CD8-positive, alpha-beta memory T cell (primary cell): ENCODE data around the gene UBE2QL1. TPM values are rescaled to one million over a fixed set of nuclear protein-coding genes. Genes with fewer than 3 reads are reported as not detected.

Source experiments
- CTCF ChIA-PET: fragments of 350-600 bp; sonication (Branson Sonifier 250); formaldehyde crosslinking; loops from one replicate; lab custom pipeline; 2021; ENCODE audit warnings: antibody characterized with exemption; lab: Charles Lee
- POLR2A ChIA-PET: fragments of 350-600 bp; sonication (Branson Sonifier 250); formaldehyde crosslinking; loops from one replicate; lab custom pipeline; 2021; ENCODE audit warnings: antibody characterized with exemption; lab: Charles Lee
- DNase-seq, 5 donors: peaks; one replicate each; pipeline versions ENCODE4 v3.0.0 to v3.0.0-alpha.2; 2020 to 2022; ENCODE audit warnings: mixed read lengths in 1 of 5
- H3K27ac ChIP-seq: one replicate; pipeline ENCODE4 v1.7.0; 2013; ENCODE audit warnings: low read depth, mild to moderate bottlenecking, low read length, moderate library complexity
- H3K27me3 ChIP-seq: 2 replicates; pipeline ENCODE4 v1.7.0; 2013; ENCODE audit warnings: low read length, mild to moderate bottlenecking; ENCODE audit not compliant: insufficient read depth, poor library complexity, severe bottlenecking
- H3K36me3 ChIP-seq: 2 replicates; pipeline ENCODE4 v1.7.0; 2013; ENCODE audit warnings: mild to moderate bottlenecking, low read length, moderate library complexity; ENCODE audit not compliant: insufficient read depth
- H3K4me1 ChIP-seq: 2 replicates; pipeline ENCODE4 v1.7.0; 2013; ENCODE audit warnings: mild to moderate bottlenecking, low read length, moderate library complexity; ENCODE audit not compliant: insufficient read depth
- H3K4me3 ChIP-seq: 2 replicates; pipeline ENCODE4 v1.7.0; 2013; ENCODE audit warnings: mild to moderate bottlenecking, low read length
- H3K9me3 ChIP-seq: 2 replicates; pipeline ENCODE4 v1.7.0; 2013; ENCODE audit warnings: mild to moderate bottlenecking, low read length
- H3K27ac Mint-ChIP-seq, 8 donors: one replicate each; pipeline ENCODE4 v1.8.0; 2020 to 2021; ENCODE audit warnings: mixed read lengths in 8 of 8, mild to moderate bottlenecking in 6 of 8, inconsistent platforms in 3 of 8, moderate library complexity in 3 of 8
- H3K27me3 Mint-ChIP-seq, 2 donors: one replicate each; pipeline ENCODE4 v1.8.0; 2020 to 2021; ENCODE audit warnings: mixed read lengths in 2 of 2, mild to moderate bottlenecking in 1 of 2, moderate library complexity in 1 of 2
- H3K36me3 Mint-ChIP-seq, 3 donors: one replicate each; pipeline ENCODE4 v1.8.0; 2020 to 2021; ENCODE audit warnings: mixed read lengths in 3 of 3, inconsistent platforms in 1 of 3, mild to moderate bottlenecking in 1 of 3
- H3K4me1 Mint-ChIP-seq, 3 donors: one replicate each; pipeline ENCODE4 v1.8.0; 2020 to 2021; ENCODE audit warnings: mixed read lengths in 3 of 3, inconsistent platforms in 1 of 3, mild to moderate bottlenecking in 1 of 3
- H3K4me3 Mint-ChIP-seq, 7 donors: one replicate each; pipeline ENCODE4 v1.8.0; 2020 to 2021; ENCODE audit warnings: mixed read lengths in 7 of 7, mild to moderate bottlenecking in 6 of 7, moderate library complexity in 4 of 7, inconsistent platforms in 2 of 7
- H3K9me3 Mint-ChIP-seq, 5 donors: one replicate each; pipeline ENCODE4 v1.8.0; 2020 to 2022; ENCODE audit warnings: mixed read lengths in 5 of 5, mild to moderate bottlenecking in 3 of 5, moderate library complexity in 2 of 5, inconsistent platforms in 1 of 5
- polyA plus RNA-seq: library from polyadenylated mRNA; unstranded; fragments of 300-500 nt; fragmentation: Illumina TruSeq; gene quantifications from one replicate; pipeline ENCODE4 v1.2.3, GENCODE V29; 2021
- total RNA-seq, 2 experiments: library from RNA; stranded (reverse); gene quantifications; one replicate each; pipeline ENCODE4 v1.2.3, GENCODE V29; 2021

UBE2QL1 gene, protein sequence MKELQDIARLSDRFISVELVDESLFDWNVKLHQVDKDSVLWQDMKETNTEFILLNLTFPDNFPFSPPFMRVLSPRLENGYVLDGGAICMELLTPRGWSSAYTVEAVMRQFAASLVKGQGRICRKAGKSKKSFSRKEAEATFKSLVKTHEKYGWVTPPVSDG
- total RNA-seq (not detected), polyA plus RNA-seq (not detected)

DNA sequence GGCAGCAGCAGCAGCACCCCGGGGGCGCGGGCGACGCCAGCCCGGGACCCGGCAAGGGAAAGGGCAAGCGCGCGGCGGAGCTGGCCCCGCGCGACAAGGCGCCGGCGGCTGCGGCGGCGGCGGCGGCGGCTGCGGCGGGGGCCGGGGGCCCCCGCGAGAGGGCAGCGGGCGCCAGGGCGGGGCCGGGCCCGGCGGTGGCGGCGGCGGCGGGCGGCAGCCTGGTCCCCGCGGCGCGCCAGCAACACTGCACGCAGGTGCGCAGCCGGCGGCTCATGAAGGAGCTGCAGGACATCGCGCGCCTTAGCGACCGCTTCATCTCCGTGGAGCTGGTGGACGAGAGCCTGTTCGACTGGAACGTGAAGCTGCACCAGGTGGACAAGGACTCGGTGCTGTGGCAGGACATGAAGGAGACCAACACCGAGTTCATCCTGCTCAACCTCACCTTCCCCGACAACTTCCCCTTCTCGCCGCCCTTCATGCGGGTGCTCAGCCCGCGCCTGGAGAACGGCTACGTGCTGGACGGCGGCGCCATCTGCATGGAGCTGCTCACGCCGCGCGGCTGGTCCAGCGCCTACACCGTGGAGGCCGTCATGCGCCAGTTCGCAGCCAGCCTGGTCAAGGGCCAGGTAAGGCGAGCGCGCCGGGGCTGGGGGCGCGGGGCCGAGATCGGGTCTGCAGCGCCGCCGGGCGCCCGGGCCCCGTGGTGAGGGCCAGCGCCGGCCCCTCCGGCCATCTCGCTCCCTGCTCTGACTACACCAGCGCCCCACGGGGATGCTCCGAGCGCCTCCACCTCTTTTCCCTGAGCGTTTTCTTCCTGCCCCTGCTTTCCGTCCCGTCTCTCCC is at the start of gene UBE2QL1:
Gene UBE2QL1, plus strand, starts transcription at position 238 of the 843 bp plus-strand sequence. Its CDS starts 35 bp downstream, at position 273.
- H3K27ac Mint-ChIP-seq = no peak within 1 kb of the TSS
- no peaks in the 10 kb centered on the region for H3K9me3 ChIP-seq
- H3K27ac ChIP-seq = no peak within 1 kb of the TSS
- no peaks in the 10 kb centered on the region for H3K36me3 Mint-ChIP-seq
- CTCF ChIA-PET = no interaction called here
- H3K4me1 ChIP-seq = peaks cover 6% of the 10 kb centered on the region
- peaks cover 6 to 19% (median 18%) of the 10 kb centered on the region in 3 donors for H3K4me1 Mint-ChIP-seq
- H3K27me3 ChIP-seq = peaks cover 18% of the 10 kb centered on the region
- H3K4me3 Mint-ChIP-seq = peak within 1 kb of the TSS; percentile 51 to 84 (median 61)
- DNase-seq = peak in 1 of 5 donors; percentile 14
- peaks cover 0 to 5% (median 0%) of the 10 kb centered on the region in 5 donors for H3K9me3 Mint-ChIP-seq
- no peak within 1 kb of the TSS for H3K4me3 ChIP-seq
- H3K36me3 ChIP-seq = no peaks in the 10 kb centered on the region
- peaks cover 26 to 62% of the 10 kb centered on the region in 2 donors for H3K27me3 Mint-ChIP-seq
- POLR2A ChIA-PET = no interaction called here

DNA sequence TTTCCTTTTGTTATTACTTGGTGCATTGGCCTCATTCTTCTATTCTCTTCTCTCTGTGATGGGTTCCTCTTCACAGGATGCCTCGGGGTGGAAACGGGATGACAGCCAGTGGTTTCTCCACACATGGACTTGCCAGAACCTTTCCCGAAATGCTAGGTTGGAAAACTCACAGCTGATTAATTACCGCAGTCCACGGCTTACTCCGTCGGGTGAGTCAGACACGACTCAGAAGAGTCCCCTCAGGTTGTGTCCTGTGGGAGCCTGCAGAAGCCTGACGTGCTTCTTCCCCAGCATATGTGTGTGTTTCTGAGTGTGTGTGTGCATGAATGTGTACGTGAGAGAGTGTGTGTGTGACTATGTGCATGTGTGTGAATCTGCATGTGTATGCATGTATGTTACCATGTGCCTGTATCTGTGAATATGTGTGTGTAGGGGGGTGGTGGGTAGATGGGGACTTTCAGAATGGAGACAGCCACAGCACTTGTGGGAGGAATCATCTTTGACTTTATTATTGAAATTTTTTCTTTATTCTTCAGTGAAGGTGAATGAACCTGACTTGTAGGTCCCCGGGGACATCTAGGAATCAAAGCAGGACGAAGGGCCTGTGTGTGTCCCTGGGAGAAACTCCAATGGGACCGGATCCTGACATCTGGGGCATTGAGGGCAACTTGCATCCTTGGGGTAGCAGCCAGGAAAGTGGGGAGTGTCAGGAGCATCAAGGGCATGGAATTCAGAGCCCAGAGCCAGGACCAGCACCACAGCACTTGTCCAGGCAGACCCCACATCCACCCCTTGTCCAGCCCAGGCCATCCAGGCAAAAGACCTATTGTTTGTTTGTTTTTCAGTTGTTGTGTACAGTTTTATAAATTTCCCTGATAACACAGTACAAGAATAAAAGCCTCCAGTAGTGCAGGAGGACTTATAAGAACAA is 48.4 kb upstream of the UBE2QL1 start:
- ChIA-PET POLR2A (no interaction called here), CTCF (no interaction called here)
- Mint-ChIP-seq H3K36me3 (no peaks in the 10 kb centered on the region), H3K4me3 (no peak overlapping the region), H3K9me3 (no peaks in the 10 kb centered on the region), H3K4me1 (no peaks in the 10 kb centered on the region), H3K27me3 (peaks cover 22 to 48% of the 10 kb centered on the region in 2 donors), H3K27ac (peak overlapping the region in 1 of 8 donors; percentile 8)
- no peaks in the 10 kb centered on the region for H3K36me3 ChIP-seq
- H3K4me3 ChIP-seq = no peak overlapping the region
- no peaks in the 10 kb centered on the region for H3K9me3 ChIP-seq
- DNase-seq = no peak
- no peaks in the 10 kb centered on the region for H3K4me1 ChIP-seq
- no peak overlapping the region for H3K27ac ChIP-seq
- no peaks in the 10 kb centered on the region for H3K27me3 ChIP-seq

DNA sequence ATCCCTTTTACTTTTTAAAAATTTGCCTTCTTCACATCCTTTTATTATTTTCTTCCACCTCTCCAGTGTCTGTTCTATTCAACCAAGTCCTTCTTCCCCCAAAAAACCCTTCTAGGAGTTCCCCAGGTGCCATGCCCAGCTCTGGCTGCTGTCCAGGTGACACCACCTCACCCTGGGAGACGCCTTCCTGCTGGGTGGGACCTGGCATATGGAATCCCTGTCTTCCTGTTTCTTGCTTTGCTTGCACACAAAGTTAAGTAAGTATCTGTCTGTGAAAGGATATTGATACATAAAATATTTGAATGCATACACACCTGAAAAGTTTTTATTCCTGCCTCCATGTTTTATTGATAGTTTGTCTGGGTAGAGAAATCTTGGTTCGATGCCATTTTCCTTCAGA is 47.2 kb upstream of the UBE2QL1 start:
- Histone ChIP-seq H3K27me3 (no peaks in the 10 kb centered on the region), H3K9me3 (no peaks in the 10 kb centered on the region), H3K36me3 (no peaks in the 10 kb centered on the region), H3K4me3 (no peak overlapping the region), H3K27ac (no peak overlapping the region), H3K4me1 (no peaks in the 10 kb centered on the region)
- CTCF ChIA-PET = no interaction called here
- H3K4me3 Mint-ChIP-seq = no peak overlapping the region
- no peak overlapping the region for H3K27ac Mint-ChIP-seq
- no peaks in the 10 kb centered on the region for H3K9me3 Mint-ChIP-seq
- peaks cover 19 to 44% of the 10 kb centered on the region in 2 donors for H3K27me3 Mint-ChIP-seq
- POLR2A ChIA-PET = no interaction called here
- no peak for DNase-seq
- no peaks in the 10 kb centered on the region for H3K4me1 Mint-ChIP-seq
- no peaks in the 10 kb centered on the region for H3K36me3 Mint-ChIP-seq

DNA sequence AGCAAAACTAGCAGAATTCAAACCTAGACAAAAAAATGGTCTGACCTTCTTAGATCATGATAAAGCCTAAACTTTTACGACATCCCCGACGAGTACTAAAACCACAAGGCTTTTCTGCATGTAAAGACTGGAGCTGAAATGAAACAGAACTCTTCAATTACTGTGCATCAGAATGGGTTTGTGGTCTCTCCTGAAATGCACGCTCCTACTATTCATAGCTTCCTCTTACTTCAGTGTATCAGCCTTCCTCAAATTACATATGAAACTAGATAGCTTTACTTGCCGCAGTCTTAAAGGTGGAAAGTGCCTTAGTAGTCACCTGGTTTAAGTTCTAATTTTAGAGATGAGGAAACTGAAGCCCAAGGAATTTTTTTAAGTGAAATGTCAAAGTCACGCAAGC is 45.7 kb upstream of the UBE2QL1 start:
- Histone ChIP-seq H3K4me3 (no peak overlapping the region), H3K27ac (no peak overlapping the region), H3K36me3 (no peaks in the 10 kb centered on the region), H3K4me1 (no peaks in the 10 kb centered on the region), H3K9me3 (no peaks in the 10 kb centered on the region), H3K27me3 (no peaks in the 10 kb centered on the region)
- ChIA-PET CTCF (no interaction called here), POLR2A (interaction anchor here (0.6 kb wide), 1 partner anchor 426 kb away, joined by 3 read pairs; no protein-coding TSS in a partner anchor)
- Mint-ChIP-seq H3K27ac (no peak overlapping the region), H3K36me3 (no peaks in the 10 kb centered on the region), H3K27me3 (peaks cover 22 to 55% of the 10 kb centered on the region in 2 donors), H3K4me1 (no peaks in the 10 kb centered on the region), H3K9me3 (no peaks in the 10 kb centered on the region), H3K4me3 (no peak overlapping the region)
- no peak for DNase-seq

DNA sequence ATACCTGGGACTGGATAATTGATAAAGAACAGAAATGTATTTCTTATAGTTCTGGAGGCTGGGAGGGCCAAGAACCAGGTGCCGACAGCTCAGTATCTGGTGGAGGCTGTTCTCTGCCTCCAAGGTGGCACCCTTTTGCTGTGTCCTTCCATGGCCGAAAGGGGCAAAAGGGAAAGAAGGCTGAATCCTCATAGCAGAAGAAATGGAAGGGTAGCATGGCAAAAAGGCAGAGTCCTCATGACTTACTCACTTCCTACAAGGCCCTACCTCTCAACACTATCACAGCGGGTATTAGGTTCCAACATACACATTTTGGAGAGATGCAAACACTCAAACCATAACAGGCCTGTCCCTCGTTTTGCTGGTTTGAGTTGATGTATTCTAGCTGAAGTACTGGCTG is 45.2 kb upstream of the UBE2QL1 start:
- no peaks in the 10 kb centered on the region for H3K36me3 ChIP-seq
- H3K27ac ChIP-seq = no peak overlapping the region
- no peaks in the 10 kb centered on the region for H3K4me1 Mint-ChIP-seq
- ChIA-PET CTCF (no interaction called here), POLR2A (interaction anchor here (0.6 kb wide), 1 partner anchor 425 kb away, joined by 3 read pairs; no protein-coding TSS in a partner anchor)
- H3K9me3 Mint-ChIP-seq = no peaks in the 10 kb centered on the region
- no peaks in the 10 kb centered on the region for H3K9me3 ChIP-seq
- no peaks in the 10 kb centered on the region for H3K36me3 Mint-ChIP-seq
- peaks cover 26 to 56% of the 10 kb centered on the region in 2 donors for H3K27me3 Mint-ChIP-seq
- DNase-seq = no peak
- no peaks in the 10 kb centered on the region for H3K27me3 ChIP-seq
- H3K4me1 ChIP-seq = no peaks in the 10 kb centered on the region
- no peak overlapping the region for H3K4me3 Mint-ChIP-seq
- H3K27ac Mint-ChIP-seq = no peak overlapping the region
- H3K4me3 ChIP-seq = no peak overlapping the region

DNA sequence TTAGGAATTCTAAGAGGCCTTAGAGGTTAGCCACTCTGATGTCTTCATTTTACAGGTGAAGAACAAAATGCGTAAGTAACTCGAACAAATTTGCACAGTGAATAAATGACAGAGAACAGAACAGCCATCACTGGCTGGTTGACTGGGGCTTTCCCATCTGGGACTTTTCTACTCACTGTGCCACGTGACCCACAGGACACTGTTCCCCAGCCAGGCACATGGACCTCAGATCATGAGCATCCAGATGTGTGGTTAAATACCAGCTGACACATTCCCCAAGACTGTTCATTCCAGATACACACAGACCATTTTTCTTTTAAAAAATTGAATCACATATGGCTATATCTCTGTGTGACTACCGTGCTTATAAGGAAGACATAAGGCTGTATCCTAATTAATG is 44.5 kb upstream of the UBE2QL1 start:
- ChIA-PET CTCF (no interaction called here), POLR2A (no interaction called here)
- peaks cover 0 to 2% (median 0%) of the 10 kb centered on the region in 5 donors for H3K9me3 Mint-ChIP-seq
- no peaks in the 10 kb centered on the region for H3K4me1 ChIP-seq
- H3K27me3 Mint-ChIP-seq = peaks cover 27 to 60% of the 10 kb centered on the region in 2 donors
- no peak for DNase-seq
- no peak overlapping the region for H3K4me3 ChIP-seq
- H3K4me3 Mint-ChIP-seq = no peak overlapping the region
- no peaks in the 10 kb centered on the region for H3K9me3 ChIP-seq
- H3K36me3 ChIP-seq = no peaks in the 10 kb centered on the region
- H3K27ac Mint-ChIP-seq = no peak overlapping the region
- peaks cover 0 to 3% (median 0%) of the 10 kb centered on the region in 3 donors for H3K36me3 Mint-ChIP-seq
- no peaks in the 10 kb centered on the region for H3K27me3 ChIP-seq
- no peak overlapping the region for H3K27ac ChIP-seq
- H3K4me1 Mint-ChIP-seq = no peaks in the 10 kb centered on the region

DNA sequence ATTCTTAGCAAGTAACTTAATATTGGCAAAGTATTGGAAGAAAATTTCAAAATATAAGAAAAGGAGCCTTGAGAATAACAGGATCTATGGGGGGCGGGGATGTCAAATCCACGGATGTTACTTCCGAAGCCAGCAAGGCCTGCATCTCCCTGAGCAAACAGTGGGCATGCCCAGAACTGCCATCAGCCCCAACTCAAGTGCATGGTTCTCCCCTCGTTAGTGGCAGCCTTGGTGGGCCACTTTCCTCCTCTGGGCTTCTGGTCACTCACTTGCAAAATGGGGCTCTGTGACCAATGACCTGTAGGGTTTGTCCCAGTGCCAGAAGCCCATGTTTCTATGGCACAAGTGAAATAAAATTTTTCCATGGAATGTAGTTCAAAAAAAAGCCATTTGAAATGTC is 43.1 kb upstream of the UBE2QL1 start:
- peaks cover 0 to 3% (median 0%) of the 10 kb centered on the region in 3 donors for H3K36me3 Mint-ChIP-seq
- no peaks in the 10 kb centered on the region for H3K4me1 ChIP-seq
- no peaks in the 10 kb centered on the region for H3K36me3 ChIP-seq
- H3K27me3 Mint-ChIP-seq = peaks cover 22 to 56% of the 10 kb centered on the region in 2 donors
- H3K9me3 Mint-ChIP-seq = peaks cover 0 to 2% (median 0%) of the 10 kb centered on the region in 5 donors
- H3K4me3 Mint-ChIP-seq = no peak overlapping the region
- no peak overlapping the region for H3K27ac Mint-ChIP-seq
- no peak overlapping the region for H3K27ac ChIP-seq
- ChIA-PET POLR2A (no interaction called here), CTCF (no interaction called here)
- H3K9me3 ChIP-seq = no peaks in the 10 kb centered on the region
- H3K4me3 ChIP-seq = no peak overlapping the region
- no peak for DNase-seq
- no peaks in the 10 kb centered on the region for H3K4me1 Mint-ChIP-seq
- no peaks in the 10 kb centered on the region for H3K27me3 ChIP-seq
